GM23338 (cell line): ENCODE measurements around the gene TCF12. TPM values are rescaled to one million over a fixed set of nuclear protein-coding genes. Genes with fewer than 3 reads are reported as not detected.

Source experiments
- ATAC-seq: fragments of 200-7000 bp; cut with Tn5 transposase; 3 replicates; pipeline ENCODE4 v1.9.1; 2020
- DNase-seq: peaks from one replicate; pipeline ENCODE4 v3.0.0-alpha.2; 2015; ENCODE audit warnings: low spot score
- H2AFZ ChIP-seq: fragments of 200-600 bp; sonication (generic); 2 replicates; pipeline ENCODE4 v1.8.0; 2016; ENCODE audit warnings: antibody characterized with exemption, mild to moderate bottlenecking, moderate library complexity
- H3F3A ChIP-seq: fragments of 200-600 bp; sonication (generic); replicated peaks from 2 replicates; pipeline ENCODE4 v1.8.0; 2017; ENCODE audit warnings: antibody characterized with exemption, mixed run types, low read depth
- H3K27ac ChIP-seq: fragments of 200-600 bp; sonication (generic); 2 replicates; pipeline ENCODE4 v1.6.1; 2016; ENCODE audit warnings: low read depth
- H3K27me3 ChIP-seq: fragments of 200-600 bp; sonication (generic); 2 replicates; pipeline ENCODE4 v1.8.0; 2016; ENCODE audit warnings: mild to moderate bottlenecking, mixed run types, moderate library complexity; ENCODE audit not compliant: insufficient read depth
- H3K36me3 ChIP-seq: fragments of 200-600 bp; sonication (generic); 2 replicates; pipeline ENCODE4 v1.8.0; 2016; ENCODE audit warnings: mild to moderate bottlenecking; ENCODE audit not compliant: insufficient read depth
- H3K4me1 ChIP-seq: fragments of 200-600 bp; sonication (generic); 2 replicates; pipeline ENCODE4 v1.8.0; 2016; ENCODE audit warnings: mild to moderate bottlenecking, moderate library complexity; ENCODE audit not compliant: insufficient read depth
- H3K4me2 ChIP-seq: fragments of 200-600 bp; sonication (generic); 2 replicates; pipeline ENCODE4 v1.7.1; 2017; ENCODE audit warnings: mixed run types
- H3K4me3 ChIP-seq: fragments of 200-600 bp; sonication (generic); 2 replicates; pipeline ENCODE4 v1.6.1; 2016; ENCODE audit warnings: mixed run types
- H3K79me2 ChIP-seq: fragments of 200-600 bp; sonication (generic); replicated peaks from 2 replicates; pipeline ENCODE4 v1.8.0; 2017; ENCODE audit warnings: mild to moderate bottlenecking; ENCODE audit not compliant: insufficient read depth
- H3K9me2 ChIP-seq: fragments of 200-600 bp; sonication (generic); 2 replicates; pipeline ENCODE4 v1.8.0; 2017; ENCODE audit not compliant: insufficient read depth
- H4K20me1 ChIP-seq: fragments of 200-600 bp; sonication (generic); replicated peaks from 2 replicates; pipeline ENCODE4 v1.8.0; 2017; ENCODE audit warnings: mild to moderate bottlenecking; ENCODE audit not compliant: insufficient read depth
- H3K27ac Mint-ChIP-seq: 2 replicates; pipeline ENCODE4 v1.8.0; 2020; ENCODE audit warnings: inconsistent platforms, mild to moderate bottlenecking, moderate library complexity, mixed read lengths
- H3K27me3 Mint-ChIP-seq: 3 replicates; pipeline ENCODE4 v1.8.0; 2022; ENCODE audit warnings: low read depth, mild to moderate bottlenecking, moderate library complexity, mixed read lengths, inconsistent platforms; ENCODE audit not compliant: insufficient read depth, poor library complexity
- H3K36me3 Mint-ChIP-seq: 3 replicates; pipeline ENCODE4 v1.8.0; 2021; ENCODE audit warnings: low read depth, mild to moderate bottlenecking, inconsistent platforms, moderate library complexity, mixed read lengths
- H3K4me1 Mint-ChIP-seq: 3 replicates; pipeline ENCODE4 v1.8.0; 2020; ENCODE audit warnings: mild to moderate bottlenecking, inconsistent platforms, mixed read lengths
- H3K4me3 Mint-ChIP-seq: 3 replicates; pipeline ENCODE4 v1.8.0; 2021; ENCODE audit warnings: moderate library complexity, mild to moderate bottlenecking, inconsistent platforms, mixed read lengths
- H3K9me3 Mint-ChIP-seq: 3 replicates; pipeline ENCODE4 v1.8.0; 2020; ENCODE audit warnings: moderate library complexity, mild to moderate bottlenecking, inconsistent platforms, mixed read lengths
- EZH2phosphoT487 ChIP-seq: fragments of 200-600 bp; sonication (generic); IDR thresholded peaks from one replicate; pipeline ENCODE4 v1.8.1; 2018; ENCODE audit warnings: antibody characterized with exemption; ENCODE audit not compliant: unreplicated experiment
- STAT1 ChIP-seq: IDR thresholded peaks from one replicate; pipeline ENCODE4 v1.6.1; 2016; ENCODE audit warnings: antibody characterized with exemption; ENCODE audit not compliant: unreplicated experiment
- polyA plus RNA-seq: library from polyadenylated mRNA; unstranded; fragments of >200 nt; fragmentation: Nextera tagmentation; extraction: Ambion mirVana; gene quantifications from 2 replicates; pipeline ENCODE4 v1.2.1, GENCODE V29; 2016
- total RNA-seq: library from RNA; depleted of rRNA; stranded (reverse); fragments of >200 nt; shearing (Covaris generic); gene quantifications from 2 replicates; pipeline ENCODE4 v1.2.3, GENCODE V29; 2014
- TF ChIP-seq, protein P1 (sequence below): fragments of 250-450 bp; sonication (Bioruptor Pico); IDR thresholded peaks from 2 replicates; pipeline ENCODE4 v1.5.0; 2020; ENCODE audit warnings: mild to moderate bottlenecking, moderate library complexity
- TF ChIP-seq, protein P2 (sequence below): IDR thresholded peaks from 2 replicates; pipeline ENCODE4 v1.6.1; 2016; ENCODE audit warnings: antibody characterized with exemption

The TCF12 gene
- total and polyA plus RNA-seq, 2 experiments from 2014 or later, result 27.6 to 104 TPM

DNA sequence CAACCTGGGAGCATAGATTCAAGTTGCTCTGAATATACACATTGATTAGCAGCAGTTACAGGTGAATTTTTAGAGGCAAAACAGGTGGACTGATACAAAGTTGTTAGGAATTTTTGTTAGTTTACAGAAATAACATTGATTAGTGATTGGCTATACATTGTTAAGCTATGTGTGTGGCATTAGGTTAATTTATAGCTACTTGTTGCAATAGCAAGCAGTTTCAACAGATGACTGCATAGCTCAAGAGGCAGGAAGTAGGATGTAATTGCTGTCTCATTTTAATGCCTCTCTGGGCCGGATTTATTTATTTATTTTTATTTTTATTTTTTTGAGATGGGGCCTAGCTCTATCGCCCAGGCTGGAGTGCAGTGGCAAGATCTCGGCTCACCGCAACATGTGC lies 99.7 kb downstream of the TCF12 start (continued):
- TF ChIP-seq, protein P1, sequence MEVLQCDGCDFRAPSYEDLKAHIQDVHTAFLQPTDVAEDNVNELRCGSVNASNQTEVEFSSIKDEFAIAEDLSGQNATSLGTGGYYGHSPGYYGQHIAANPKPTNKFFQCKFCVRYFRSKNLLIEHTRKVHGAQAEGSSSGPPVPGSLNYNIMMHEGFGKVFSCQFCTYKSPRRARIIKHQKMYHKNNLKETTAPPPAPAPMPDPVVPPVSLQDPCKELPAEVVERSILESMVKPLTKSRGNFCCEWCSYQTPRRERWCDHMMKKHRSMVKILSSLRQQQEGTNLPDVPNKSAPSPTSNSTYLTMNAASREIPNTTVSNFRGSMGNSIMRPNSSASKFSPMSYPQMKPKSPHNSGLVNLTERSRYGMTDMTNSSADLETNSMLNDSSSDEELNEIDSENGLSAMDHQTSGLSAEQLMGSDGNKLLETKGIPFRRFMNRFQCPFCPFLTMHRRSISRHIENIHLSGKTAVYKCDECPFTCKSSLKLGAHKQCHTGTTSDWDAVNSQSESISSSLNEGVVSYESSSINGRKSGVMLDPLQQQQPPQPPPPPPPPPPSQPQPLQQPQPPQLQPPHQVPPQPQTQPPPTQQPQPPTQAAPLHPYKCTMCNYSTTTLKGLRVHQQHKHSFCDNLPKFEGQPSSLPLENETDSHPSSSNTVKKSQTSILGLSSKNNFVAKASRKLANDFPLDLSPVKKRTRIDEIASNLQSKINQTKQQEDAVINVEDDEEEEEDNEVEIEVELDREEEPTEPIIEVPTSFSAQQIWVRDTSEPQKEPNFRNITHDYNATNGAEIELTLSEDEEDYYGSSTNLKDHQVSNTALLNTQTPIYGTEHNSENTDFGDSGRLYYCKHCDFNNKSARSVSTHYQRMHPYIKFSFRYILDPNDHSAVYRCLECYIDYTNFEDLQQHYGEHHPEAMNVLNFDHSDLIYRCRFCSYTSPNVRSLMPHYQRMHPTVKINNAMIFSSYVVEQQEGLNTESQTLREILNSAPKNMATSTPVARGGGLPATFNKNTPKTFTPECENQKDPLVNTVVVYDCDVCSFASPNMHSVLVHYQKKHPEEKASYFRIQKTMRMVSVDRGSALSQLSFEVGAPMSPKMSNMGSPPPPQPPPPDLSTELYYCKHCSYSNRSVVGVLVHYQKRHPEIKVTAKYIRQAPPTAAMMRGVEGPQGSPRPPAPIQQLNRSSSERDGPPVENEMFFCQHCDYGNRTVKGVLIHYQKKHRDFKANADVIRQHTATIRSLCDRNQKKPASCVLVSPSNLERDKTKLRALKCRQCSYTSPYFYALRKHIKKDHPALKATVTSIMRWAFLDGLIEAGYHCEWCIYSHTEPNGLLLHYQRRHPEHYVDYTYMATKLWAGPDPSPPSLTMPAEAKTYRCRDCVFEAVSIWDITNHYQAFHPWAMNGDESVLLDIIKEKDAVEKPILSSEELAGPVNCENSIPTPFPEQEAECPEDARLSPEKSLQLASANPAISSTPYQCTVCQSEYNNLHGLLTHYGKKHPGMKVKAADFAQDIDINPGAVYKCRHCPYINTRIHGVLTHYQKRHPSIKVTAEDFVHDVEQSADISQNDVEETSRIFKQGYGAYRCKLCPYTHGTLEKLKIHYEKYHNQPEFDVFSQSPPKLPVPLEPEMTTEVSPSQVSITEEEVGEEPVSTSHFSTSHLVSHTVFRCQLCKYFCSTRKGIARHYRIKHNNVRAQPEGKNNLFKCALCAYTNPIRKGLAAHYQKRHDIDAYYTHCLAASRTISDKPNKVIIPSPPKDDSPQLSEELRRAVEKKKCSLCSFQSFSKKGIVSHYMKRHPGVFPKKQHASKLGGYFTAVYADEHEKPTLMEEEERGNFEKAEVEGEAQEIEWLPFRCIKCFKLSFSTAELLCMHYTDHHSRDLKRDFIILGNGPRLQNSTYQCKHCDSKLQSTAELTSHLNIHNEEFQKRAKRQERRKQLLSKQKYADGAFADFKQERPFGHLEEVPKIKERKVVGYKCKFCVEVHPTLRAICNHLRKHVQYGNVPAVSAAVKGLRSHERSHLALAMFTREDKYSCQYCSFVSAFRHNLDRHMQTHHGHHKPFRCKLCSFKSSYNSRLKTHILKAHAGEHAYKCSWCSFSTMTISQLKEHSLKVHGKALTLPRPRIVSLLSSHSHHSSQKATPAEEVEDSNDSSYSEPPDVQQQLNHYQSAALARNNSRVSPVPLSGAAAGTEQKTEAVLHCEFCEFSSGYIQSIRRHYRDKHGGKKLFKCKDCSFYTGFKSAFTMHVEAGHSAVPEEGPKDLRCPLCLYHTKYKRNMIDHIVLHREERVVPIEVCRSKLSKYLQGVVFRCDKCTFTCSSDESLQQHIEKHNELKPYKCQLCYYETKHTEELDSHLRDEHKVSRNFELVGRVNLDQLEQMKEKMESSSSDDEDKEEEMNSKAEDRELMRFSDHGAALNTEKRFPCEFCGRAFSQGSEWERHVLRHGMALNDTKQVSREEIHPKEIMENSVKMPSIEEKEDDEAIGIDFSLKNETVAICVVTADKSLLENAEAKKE (CRISPR knock-in tag), result no peak
- no peak for TF ChIP-seq STAT1
- TF ChIP-seq, protein P2, sequence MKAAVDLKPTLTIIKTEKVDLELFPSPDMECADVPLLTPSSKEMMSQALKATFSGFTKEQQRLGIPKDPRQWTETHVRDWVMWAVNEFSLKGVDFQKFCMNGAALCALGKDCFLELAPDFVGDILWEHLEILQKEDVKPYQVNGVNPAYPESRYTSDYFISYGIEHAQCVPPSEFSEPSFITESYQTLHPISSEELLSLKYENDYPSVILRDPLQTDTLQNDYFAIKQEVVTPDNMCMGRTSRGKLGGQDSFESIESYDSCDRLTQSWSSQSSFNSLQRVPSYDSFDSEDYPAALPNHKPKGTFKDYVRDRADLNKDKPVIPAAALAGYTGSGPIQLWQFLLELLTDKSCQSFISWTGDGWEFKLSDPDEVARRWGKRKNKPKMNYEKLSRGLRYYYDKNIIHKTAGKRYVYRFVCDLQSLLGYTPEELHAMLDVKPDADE, result no peak
- no peak for TF ChIP-seq EZH2phosphoT487

DNA sequence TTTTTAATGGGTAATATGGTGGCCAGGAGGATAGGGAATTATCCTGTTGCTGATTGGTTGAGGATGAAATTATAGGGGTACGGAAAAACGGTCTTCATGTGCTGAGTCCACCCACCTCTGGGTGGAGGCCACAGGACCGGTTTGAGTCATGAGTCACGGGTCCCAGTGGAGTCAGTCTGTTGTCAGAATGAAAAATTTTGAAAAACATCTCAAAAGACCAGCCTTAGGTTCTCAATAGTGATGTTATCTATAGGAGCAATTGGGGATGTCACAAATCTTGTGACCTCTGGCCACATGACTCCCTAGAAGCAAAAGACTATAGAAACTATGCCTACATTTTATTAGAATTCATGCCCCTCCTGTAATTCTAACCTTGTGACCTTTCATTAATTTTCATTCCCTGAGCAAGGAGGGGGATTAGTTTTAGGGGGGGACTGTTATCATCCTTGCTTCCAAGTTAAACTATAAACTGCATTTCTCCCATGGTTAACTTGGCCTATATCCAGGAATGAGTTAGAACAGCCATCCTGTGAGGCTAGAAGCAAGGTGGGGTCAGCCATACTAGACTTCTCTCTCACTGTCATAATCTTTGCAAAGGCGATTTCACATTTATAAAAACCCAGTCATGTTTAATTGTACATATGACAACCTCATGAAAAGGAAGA lies 101.2 kb downstream of the TCF12 start:
- Histone ChIP-seq H3K9me2 (no peaks in the 10 kb centered on the region), H3K4me1 (peaks cover 33% of the 10 kb centered on the region), H3K79me2 (peaks cover 94% of the 10 kb centered on the region), H3K27ac (peak overlapping the region; percentile 24; the same call in 1 of the 2 replicates), H2AFZ (no peak overlapping the region), H3K4me2 (no peak overlapping the region), H3K36me3 (peaks cover 8% of the 10 kb centered on the region), H3K27me3 (no peaks in the 10 kb centered on the region), H3K4me3 (no peak overlapping the region), H3F3A (no peaks in the 10 kb centered on the region; the same call in 1 of the 2 replicates), H4K20me1 (peaks cover 10% of the 10 kb centered on the region)
- H3K27me3 Mint-ChIP-seq, result no peaks in the 10 kb centered on the region
- peaks cover 22% of the 10 kb centered on the region for H3K9me3 Mint-ChIP-seq
- no peak for ATAC-seq
- peaks cover 39% of the 10 kb centered on the region for H3K4me1 Mint-ChIP-seq
- H3K4me3 Mint-ChIP-seq, result no peak overlapping the region
- H3K36me3 Mint-ChIP-seq, result peaks cover 27% of the 10 kb centered on the region
- no peak overlapping the region for H3K27ac Mint-ChIP-seq
- DNase-seq, result no peak
- TF ChIP-seq, protein P1 (CRISPR knock-in tag), result no peak
